Measurements from ENCODE around the gene ASPSCR1.

DNA sequence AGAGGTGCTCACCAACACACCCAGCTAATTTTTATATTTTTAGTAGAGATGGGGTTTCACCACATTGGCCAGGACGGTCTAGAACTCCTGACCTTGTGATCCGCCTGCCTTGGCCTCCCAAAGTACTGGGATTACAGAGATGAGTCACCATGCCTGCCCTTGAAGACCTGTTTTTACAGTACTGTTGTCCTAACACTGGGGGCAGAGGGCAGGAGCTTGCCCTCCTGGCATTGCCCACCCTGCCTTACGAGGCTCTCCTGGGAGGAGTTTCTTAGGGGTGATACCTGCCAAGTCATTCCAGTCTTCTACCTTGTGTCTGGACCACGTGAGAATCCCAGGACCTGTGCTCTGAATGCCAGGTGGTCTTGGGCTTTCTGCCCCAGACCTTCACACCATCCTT lies 2.7 kb downstream of the ASPSCR1 start:
- TF ChIP-seq CTCF (IDR thresholded peaks at IDR 0.05) (no peak), POLR2A (IDR thresholded peaks at IDR 0.05) (no peak)

All from upper lobe of left lung (tissue), 4 donors.